Testis (tissue), 2 donors: ENCODE results near the gene RHOBTB3.

Experiments used
- POLR2A ChIP-seq: fragments of 450-650 bp; IDR thresholded peaks from one replicate; pipeline ENCODE4 v1.6.1; 2017; ENCODE audit warnings: antibody characterized with exemption, mild to moderate bottlenecking, moderate library complexity
- TF ChIP-seq, protein P1 (sequence below), 3 experiments: fragments of 450-650 bp in 2 of 3; fragments of 200-600 bp in 1 of 3; sonication (generic) in 1 of 3; IDR thresholded peaks; one replicate each; pipeline ENCODE4 v1.5.1; 2016 to 2019; ENCODE audit warnings: antibody characterized with exemption in 3 of 3, mild to moderate bottlenecking in 2 of 3, moderate library complexity in 1 of 3

DNA sequence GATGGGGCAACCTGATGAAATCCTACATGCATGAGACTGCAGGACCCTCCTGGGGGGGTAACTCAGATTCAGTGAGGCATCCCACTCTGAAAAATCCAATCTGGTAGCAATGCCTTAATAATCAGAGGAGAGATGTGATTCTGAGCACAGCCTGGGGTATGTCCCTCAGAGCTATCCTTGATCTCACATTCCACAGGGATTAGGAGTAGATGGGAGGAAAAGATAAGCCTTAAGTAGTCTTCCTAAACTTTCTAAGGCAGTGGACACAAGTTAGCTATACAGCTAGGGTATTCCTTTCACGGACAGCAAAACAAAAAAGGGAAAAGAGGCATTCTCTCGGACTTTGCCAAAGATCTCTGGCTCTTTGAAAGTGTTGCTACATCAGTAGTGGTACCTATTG lies 44.5 kb upstream of the RHOBTB3 start:
- TF ChIP-seq POLR2A: no peak
- TF ChIP-seq, protein P1, sequence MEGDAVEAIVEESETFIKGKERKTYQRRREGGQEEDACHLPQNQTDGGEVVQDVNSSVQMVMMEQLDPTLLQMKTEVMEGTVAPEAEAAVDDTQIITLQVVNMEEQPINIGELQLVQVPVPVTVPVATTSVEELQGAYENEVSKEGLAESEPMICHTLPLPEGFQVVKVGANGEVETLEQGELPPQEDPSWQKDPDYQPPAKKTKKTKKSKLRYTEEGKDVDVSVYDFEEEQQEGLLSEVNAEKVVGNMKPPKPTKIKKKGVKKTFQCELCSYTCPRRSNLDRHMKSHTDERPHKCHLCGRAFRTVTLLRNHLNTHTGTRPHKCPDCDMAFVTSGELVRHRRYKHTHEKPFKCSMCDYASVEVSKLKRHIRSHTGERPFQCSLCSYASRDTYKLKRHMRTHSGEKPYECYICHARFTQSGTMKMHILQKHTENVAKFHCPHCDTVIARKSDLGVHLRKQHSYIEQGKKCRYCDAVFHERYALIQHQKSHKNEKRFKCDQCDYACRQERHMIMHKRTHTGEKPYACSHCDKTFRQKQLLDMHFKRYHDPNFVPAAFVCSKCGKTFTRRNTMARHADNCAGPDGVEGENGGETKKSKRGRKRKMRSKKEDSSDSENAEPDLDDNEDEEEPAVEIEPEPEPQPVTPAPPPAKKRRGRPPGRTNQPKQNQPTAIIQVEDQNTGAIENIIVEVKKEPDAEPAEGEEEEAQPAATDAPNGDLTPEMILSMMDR (IDR thresholded peaks at IDR 0.05): no peak
